GM21619 (cell line): ENCODE measurements around the gene GNG7.
"Not testable (repeated sequence)": the region's sequence is repeated elsewhere in the genome, so short reads cannot be mapped to it uniquely, and the experiment has no call there.

Experiments
- ATAC-seq: cut with Tn5 transposase; IDR thresholded peaks from one replicate; pipeline ENCODE4 v1.9.1; 2021; ENCODE audit not compliant: unreplicated experiment

Gene GNG7

GRCh38 chr19:2678044-2678671 is 24.3 kb downstream of the GNG7 start:
- ATAC-seq = no peak

GRCh38 chr19:2676823-2677222 is 25.7 kb downstream of the GNG7 start:
- ATAC-seq = no peak

- no peak for ATAC-seq
These were observed 26.6 kb downstream of the GNG7 start for GRCh38 chr19:2675892-2676291.

GRCh38 chr19:2670217-2670616 is 32.3 kb downstream of the GNG7 start:
- no peak for ATAC-seq

GRCh38 chr19:2668175-2668763 is 34.2 kb downstream of the GNG7 start:
- ATAC-seq = no peak

GRCh38 chr19:2667349-2667748 is 35.1 kb downstream of the GNG7 start:
- not testable (repeated sequence) for ATAC-seq

- no peak for ATAC-seq
These were observed 36.0 kb downstream of the GNG7 start for GRCh38 chr19:2666344-2666994.

GRCh38 chr19:2665103-2665502 is 37.4 kb downstream of the GNG7 start:
- no peak for ATAC-seq

- ATAC-seq = peak; percentile 68
These were observed 38.4 kb downstream of the GNG7 start for GRCh38 chr19:2663920-2664571.

GRCh38 chr19:2661615-2662014 is 40.9 kb downstream of the GNG7 start:
- no peak for ATAC-seq

- no peak for ATAC-seq
These were observed 42.5 kb downstream of the GNG7 start for GRCh38 chr19:2659856-2660432.

- no peak for ATAC-seq
These were observed 46.0 kb downstream of the GNG7 start for GRCh38 chr19:2656533-2656932.

- no peak for ATAC-seq
These were observed 48.5 kb downstream of the GNG7 start for GRCh38 chr19:2653710-2654707.

- ATAC-seq = no peak
These were observed 49.3 kb downstream of the GNG7 start for GRCh38 chr19:2653218-2653617.

- no peak for ATAC-seq
These were observed 49.9 kb downstream of the GNG7 start for GRCh38 chr19:2652504-2653099.

GRCh38 chr19:2651002-2651733 is 51.3 kb downstream of the GNG7 start:
- not testable (repeated sequence) for ATAC-seq

- no peak for ATAC-seq
These were observed 52.0 kb downstream of the GNG7 start for GRCh38 chr19:2650515-2650914.

GRCh38 chr19:2648528-2648937 is 54.0 kb downstream of the GNG7 start:
- ATAC-seq = no peak

- ATAC-seq = no peak
These were observed 54.4 kb downstream of the GNG7 start for GRCh38 chr19:2648099-2648498.
